HEK293 (cell line): ENCODE measurements around the gene TRAPPC6A.
A peak's percentile ranks its signal among the peaks of the same experiment; 100 is the strongest.

Source experiments
- CTCF ChIA-PET: fragments of 350-600 bp; formaldehyde crosslinking; extraction: SDS; loops from one replicate; lab custom pipeline; 2021; ENCODE audit warnings: antibody characterized with exemption; lab: Yijun Ruan, JAX
- POLR2A ChIA-PET: fragments of 300-600 bp; formaldehyde crosslinking; extraction: SDS; loops from one replicate; lab custom pipeline; 2020; ENCODE audit warnings: antibody characterized with exemption, inconsistent platforms; lab: Yijun Ruan, JAX
- H3K27ac ChIP-seq: fragments of 200-500 bp; sonication (Bioruptor generic); 2 replicates; pipeline ENCODE4 v1.5.1; 2014; ENCODE audit warnings: low read depth, low read length, control low read depth, inconsistent platforms; ENCODE audit errors: extremely low read depth
- H3K36me3 ChIP-seq, 2 experiments: fragments of 200-500 bp in 1 of 2; sonication (Bioruptor generic) in 1 of 2; 1 replicate in 1 of 2; 2 replicates in 1 of 2; pipeline ENCODE4 v1.5.1; 2014 to 2017; ENCODE audit warnings: inconsistent platforms in 2 of 2, low read length in 2 of 2; ENCODE audit not compliant: control insufficient read depth in 2 of 2, insufficient read depth in 1 of 2
- H3K4me1 ChIP-seq: fragments of 200-500 bp; sonication (Bioruptor generic); 2 replicates; pipeline ENCODE4 v1.5.1; 2014; ENCODE audit warnings: mild to moderate bottlenecking, low read length, inconsistent platforms; ENCODE audit not compliant: control insufficient read depth, insufficient read depth
- H3K4me3 ChIP-seq: 2 replicates; pipeline ENCODE4 v1.5.1; 2011; ENCODE audit warnings: low read depth, mild to moderate bottlenecking, control low read depth, low read length, moderate library complexity
- H3K9me3 ChIP-seq: fragments of 200-500 bp; sonication (Bioruptor generic); 2 replicates; pipeline ENCODE4 v1.5.1; 2014; ENCODE audit warnings: low read depth, low read length, inconsistent platforms; ENCODE audit not compliant: control insufficient read depth, insufficient read depth
- GLIS1 ChIP-seq: fragments of 450-650 bp; formaldehyde crosslinking; IDR thresholded peaks from 2 replicates; pipeline ENCODE4 v1.5.1; 2016; ENCODE audit warnings: missing biosample characterization, missing genetic modification characterization
- INSM2 ChIP-seq: fragments of 450-650 bp; formaldehyde crosslinking; IDR thresholded peaks from 2 replicates; pipeline ENCODE4 v1.5.1; 2016; ENCODE audit warnings: missing biosample characterization, missing genetic modification characterization
- KLF7 ChIP-seq: fragments of 450-650 bp; formaldehyde crosslinking; IDR thresholded peaks from 2 replicates; pipeline ENCODE4 v1.5.1; 2016; ENCODE audit warnings: missing biosample characterization, missing genetic modification characterization, borderline replicate concordance
- ZBTB17 ChIP-seq: fragments of 450-650 bp; formaldehyde crosslinking; IDR thresholded peaks from 2 replicates; pipeline ENCODE4 v1.5.1; 2016; ENCODE audit warnings: missing biosample characterization, missing genetic modification characterization
- ZNF114 ChIP-seq: fragments of 450-650 bp; formaldehyde crosslinking; IDR thresholded peaks from 2 replicates; pipeline ENCODE4 v1.5.0; 2017; ENCODE audit warnings: missing biosample characterization, missing genetic modification characterization
- ZNF169 ChIP-seq: fragments of 450-650 bp; formaldehyde crosslinking; IDR thresholded peaks from 2 replicates; pipeline ENCODE4 v1.5.1; 2016; ENCODE audit warnings: missing biosample characterization, missing genetic modification characterization
- ZNF18 ChIP-seq: fragments of 450-650 bp; formaldehyde crosslinking; IDR thresholded peaks from 2 replicates; pipeline ENCODE4 v1.5.1; 2016; ENCODE audit warnings: missing biosample characterization, missing genetic modification characterization
- ZNF488 ChIP-seq: fragments of 450-650 bp; formaldehyde crosslinking; IDR thresholded peaks from 2 replicates; pipeline ENCODE4 v1.5.1; 2016; ENCODE audit warnings: missing biosample characterization, missing genetic modification characterization
- ZNF510 ChIP-seq: fragments of 450-650 bp; formaldehyde crosslinking; IDR thresholded peaks from 2 replicates; pipeline ENCODE4 v1.5.1; 2018; ENCODE audit warnings: mild to moderate bottlenecking, missing genetic modification characterization, missing biosample characterization; ENCODE audit not compliant: insufficient replicate concordance
- ZNF518A ChIP-seq: fragments of 450-650 bp; formaldehyde crosslinking; conservative IDR thresholded peaks from 2 replicates; pipeline ENCODE4 v1.5.1; 2016; ENCODE audit warnings: low read depth, missing biosample characterization, missing genetic modification characterization
- ZNF548 ChIP-seq: fragments of 450-650 bp; formaldehyde crosslinking; IDR thresholded peaks from 2 replicates; pipeline ENCODE4 v1.5.1; 2016; ENCODE audit warnings: missing biosample characterization, missing genetic modification characterization
- ZNF664 ChIP-seq: fragments of 450-650 bp; formaldehyde crosslinking; IDR thresholded peaks from 2 replicates; pipeline ENCODE4 v1.5.1; 2016; ENCODE audit warnings: missing biosample characterization, missing genetic modification characterization
- ZNF747 ChIP-seq: fragments of 450-650 bp; formaldehyde crosslinking; IDR thresholded peaks from 2 replicates; pipeline ENCODE4 v1.5.1; 2016; ENCODE audit warnings: missing biosample characterization, missing genetic modification characterization
- ZSCAN5A ChIP-seq: fragments of 450-650 bp; formaldehyde crosslinking; IDR thresholded peaks from 2 replicates; pipeline ENCODE4 v1.5.1; 2016; ENCODE audit warnings: missing biosample characterization, missing genetic modification characterization
- TF ChIP-seq, protein P1 (sequence below): fragments of 450-650 bp; formaldehyde crosslinking; IDR thresholded peaks from 2 replicates; pipeline ENCODE4 v1.5.1; 2016; ENCODE audit warnings: missing biosample characterization, missing genetic modification characterization

The TRAPPC6A gene

DNA sequence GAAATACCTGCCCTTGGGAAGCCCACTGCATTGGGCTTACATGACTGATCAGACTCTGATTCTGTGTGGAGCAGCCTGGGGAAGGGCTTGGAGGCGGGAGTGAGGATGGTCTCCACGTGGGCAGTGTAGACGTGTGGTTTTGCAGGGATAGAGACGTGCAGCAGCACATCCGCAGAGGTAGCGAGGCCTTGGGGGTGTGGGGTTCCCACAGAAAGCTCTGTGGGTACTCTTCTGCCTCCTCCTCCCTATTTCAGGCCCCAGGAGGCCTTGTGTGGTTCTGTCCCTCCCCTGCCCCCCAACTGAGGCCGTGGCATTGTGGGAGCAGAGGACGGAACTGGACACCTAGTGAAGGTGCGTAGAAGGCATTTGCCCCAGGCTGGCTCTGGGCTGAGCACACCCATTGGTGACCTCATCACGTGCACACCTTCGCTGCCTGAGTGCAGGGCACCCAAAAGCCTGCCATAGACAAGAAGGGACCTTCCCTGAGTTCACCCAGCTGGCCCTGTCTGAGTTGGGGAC, 56.2 kb downstream of the TRAPPC6A start:
- Histone ChIP-seq H3K4me1 (peaks cover 21% of the 10 kb centered on the region), H3K9me3 (no peaks in the 10 kb centered on the region), H3K27ac (no peak overlapping the region), H3K4me3 (no peak overlapping the region), H3K36me3 (no peaks in the 10 kb centered on the region; a peak in 1 of 3 replicates)
- ChIA-PET POLR2A (no interaction called here), CTCF (interaction anchor here (0.6 kb wide), 1 partner anchor 30 kb away, joined by 3 read pairs; no protein-coding TSS in a partner anchor)
- TF ChIP-seq ZNF510 (tag by site-specific recombination) (no peak), GLIS1 (tag by site-specific recombination) (peak; percentile 44; the same call in 1 of the 2 replicates)

GRCh38 chr19:45119582-45119981, 58.5 kb downstream of the TRAPPC6A start:
- H3K27ac ChIP-seq, result no peak overlapping the region
- TF ChIP-seq ZNF518A (tag by site-specific recombination) (no peak), ZNF169 (no peak), ZNF114 (tag by site-specific recombination) (no peak), ZBTB17 (tag by site-specific recombination) (no peak), ZSCAN5A (tag by site-specific recombination) (no peak), ZNF18 (tag by site-specific recombination) (no peak), ZNF488 (tag by site-specific recombination) (no peak), INSM2 (tag by site-specific recombination) (no peak), ZNF747 (tag by site-specific recombination) (no peak), ZNF548 (tag by site-specific recombination) (no peak), ZNF664 (tag by site-specific recombination) (no peak), KLF7 (tag by site-specific recombination) (no peak)
- TF ChIP-seq, protein P1, sequence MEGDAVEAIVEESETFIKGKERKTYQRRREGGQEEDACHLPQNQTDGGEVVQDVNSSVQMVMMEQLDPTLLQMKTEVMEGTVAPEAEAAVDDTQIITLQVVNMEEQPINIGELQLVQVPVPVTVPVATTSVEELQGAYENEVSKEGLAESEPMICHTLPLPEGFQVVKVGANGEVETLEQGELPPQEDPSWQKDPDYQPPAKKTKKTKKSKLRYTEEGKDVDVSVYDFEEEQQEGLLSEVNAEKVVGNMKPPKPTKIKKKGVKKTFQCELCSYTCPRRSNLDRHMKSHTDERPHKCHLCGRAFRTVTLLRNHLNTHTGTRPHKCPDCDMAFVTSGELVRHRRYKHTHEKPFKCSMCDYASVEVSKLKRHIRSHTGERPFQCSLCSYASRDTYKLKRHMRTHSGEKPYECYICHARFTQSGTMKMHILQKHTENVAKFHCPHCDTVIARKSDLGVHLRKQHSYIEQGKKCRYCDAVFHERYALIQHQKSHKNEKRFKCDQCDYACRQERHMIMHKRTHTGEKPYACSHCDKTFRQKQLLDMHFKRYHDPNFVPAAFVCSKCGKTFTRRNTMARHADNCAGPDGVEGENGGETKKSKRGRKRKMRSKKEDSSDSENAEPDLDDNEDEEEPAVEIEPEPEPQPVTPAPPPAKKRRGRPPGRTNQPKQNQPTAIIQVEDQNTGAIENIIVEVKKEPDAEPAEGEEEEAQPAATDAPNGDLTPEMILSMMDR (tag by site-specific recombination), result no peak
- H3K36me3 ChIP-seq, result no peaks in the 10 kb centered on the region; a peak in 1 of 3 replicates
- H3K4me1 ChIP-seq, result peaks cover 21% of the 10 kb centered on the region
- H3K4me3 ChIP-seq, result no peak overlapping the region
- POLR2A ChIA-PET, result interaction anchor here (0.6 to 0.7 kb wide), 2 partner anchors 28 to 668 kb away, joined by 4 to 6 read pairs; no protein-coding TSS in a partner anchor
- CTCF ChIA-PET, result interaction anchor here (1.2 kb wide), 1 partner anchor 60 kb away, joined by 5 read pairs; no protein-coding TSS in a partner anchor
- H3K9me3 ChIP-seq, result no peaks in the 10 kb centered on the region
